Astrocyte (in vitro differentiated cells and primary cell): ENCODE measurements around the gene BCR.

ENCODE experiments used
- EZH2 ChIP-seq: IDR thresholded peaks from 2 replicates; pipeline ENCODE4 v1.6.1; 2012; ENCODE audit warnings: mild to moderate bottlenecking, low read length, inconsistent platforms; ENCODE audit not compliant: insufficient read depth
- TF ChIP-seq, protein P1 (sequence below): IDR thresholded peaks from 2 replicates; pipeline ENCODE4 v1.5.1; 2011; ENCODE audit warnings: low read depth, mild to moderate bottlenecking, inconsistent platforms, low read length, moderate library complexity; ENCODE audit not compliant: insufficient read depth

DNA sequence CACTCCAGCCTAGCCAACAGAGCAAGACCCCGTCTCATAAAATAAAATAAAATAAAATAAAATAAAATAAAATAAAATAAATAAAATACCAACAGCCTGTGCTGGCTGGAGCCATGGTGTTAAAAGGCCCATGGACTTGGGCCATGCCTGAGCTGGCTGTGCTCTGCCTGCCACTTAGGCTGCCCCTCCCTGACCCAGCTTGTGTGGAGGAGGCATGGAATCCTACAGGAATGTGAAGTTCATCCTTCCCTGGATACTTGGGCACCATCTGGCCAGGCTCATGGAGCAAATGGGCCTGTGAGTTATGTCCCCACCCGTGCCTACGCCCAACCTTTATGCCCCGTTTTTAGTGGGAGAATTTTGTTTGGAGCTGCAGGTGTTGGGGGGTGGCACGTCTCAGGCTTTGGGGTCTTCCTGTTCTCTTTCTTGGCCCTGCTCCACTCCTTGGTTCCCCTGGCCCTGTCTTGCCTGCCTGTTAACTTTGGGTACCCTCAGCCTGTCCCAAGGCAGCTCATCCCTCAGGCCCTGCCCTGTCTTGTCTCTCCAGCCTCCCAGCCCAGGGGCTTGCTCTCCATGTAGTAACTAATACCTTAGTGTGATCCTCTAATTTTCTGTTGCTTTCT lies 51.3 kb downstream of the BCR start:
- TF ChIP-seq, protein P1, sequence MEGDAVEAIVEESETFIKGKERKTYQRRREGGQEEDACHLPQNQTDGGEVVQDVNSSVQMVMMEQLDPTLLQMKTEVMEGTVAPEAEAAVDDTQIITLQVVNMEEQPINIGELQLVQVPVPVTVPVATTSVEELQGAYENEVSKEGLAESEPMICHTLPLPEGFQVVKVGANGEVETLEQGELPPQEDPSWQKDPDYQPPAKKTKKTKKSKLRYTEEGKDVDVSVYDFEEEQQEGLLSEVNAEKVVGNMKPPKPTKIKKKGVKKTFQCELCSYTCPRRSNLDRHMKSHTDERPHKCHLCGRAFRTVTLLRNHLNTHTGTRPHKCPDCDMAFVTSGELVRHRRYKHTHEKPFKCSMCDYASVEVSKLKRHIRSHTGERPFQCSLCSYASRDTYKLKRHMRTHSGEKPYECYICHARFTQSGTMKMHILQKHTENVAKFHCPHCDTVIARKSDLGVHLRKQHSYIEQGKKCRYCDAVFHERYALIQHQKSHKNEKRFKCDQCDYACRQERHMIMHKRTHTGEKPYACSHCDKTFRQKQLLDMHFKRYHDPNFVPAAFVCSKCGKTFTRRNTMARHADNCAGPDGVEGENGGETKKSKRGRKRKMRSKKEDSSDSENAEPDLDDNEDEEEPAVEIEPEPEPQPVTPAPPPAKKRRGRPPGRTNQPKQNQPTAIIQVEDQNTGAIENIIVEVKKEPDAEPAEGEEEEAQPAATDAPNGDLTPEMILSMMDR = no peak
- no peak for TF ChIP-seq EZH2
